Motor neuron (in vitro differentiated cells): ENCODE results near the gene FHIT. TPM values are rescaled to one million over a fixed set of nuclear protein-coding genes. Genes with fewer than 3 reads are reported as not detected.

ENCODE experiments used
- ATAC-seq, 8 experiments: fragments of 200-7000 bp; cut with Tn5 transposase; replicated peaks in 6 of 8; 2 replicates each; pipeline ENCODE4 v1.8.0; 2021; ENCODE audit warnings: mild to moderate bottlenecking in 8 of 8, moderate library complexity in 8 of 8
- H3K27ac ChIP-seq, 2 donors: fragments of 250-450 bp; sonication (Bioruptor Pico); 2 replicates each; pipeline ENCODE4 v1.9.0; 2021; ENCODE audit warnings: antibody characterized with exemption in 2 of 2, mild to moderate bottlenecking in 2 of 2, moderate library complexity in 1 of 2
- H3K4me1 ChIP-seq, 2 donors: fragments of 250-450 bp; sonication (Bioruptor Pico); replicated peaks in 1 of 2; 2 replicates each; pipeline ENCODE4 v1.6.1; 2021; ENCODE audit warnings: antibody characterized with exemption in 2 of 2, mild to moderate bottlenecking in 2 of 2, moderate library complexity in 1 of 2
- H3K4me3 ChIP-seq, 5 donors: fragments of 250-450 bp; sonication (Bioruptor Pico); 2 replicates each; pipeline ENCODE4 v1.9.0; 2021; ENCODE audit warnings: antibody characterized with exemption in 5 of 5, mild to moderate bottlenecking in 5 of 5, moderate library complexity in 4 of 5
- WGBS, 10 experiments: fragments of 450-650 bp; shearing (Covaris generic); methylation state at CpG; one replicate each; pipeline ENCODE4 v1.0.0; 2022; 5-methylcytosine and 5-hydroxymethylcytosine counted together
- in situ Hi-C, 9 experiments: fragments of 400-800 bp; cut with MboI; loops; one replicate each; pipeline ENCODE4 v1.15.0; 2021; ENCODE audit warnings: low sequenced_read_pairs in 9 of 9, low pct_unique_long_range_greater_than_20kb in 2 of 9; ENCODE audit not compliant: unreplicated experiment in 9 of 9
- total RNA-seq, 8 experiments: library from RNA; unstranded; fragments of 300-600 nt; gene quantifications; 2 replicates each; pipeline versions ENCODE4 v1.2.3 to v1.2.4, GENCODE V29; 2022

FHIT gene
- total RNA-seq, 8 experiments from 2014 or later, result 1.6 to 25.1 (median 12.1) TPM

DNA sequence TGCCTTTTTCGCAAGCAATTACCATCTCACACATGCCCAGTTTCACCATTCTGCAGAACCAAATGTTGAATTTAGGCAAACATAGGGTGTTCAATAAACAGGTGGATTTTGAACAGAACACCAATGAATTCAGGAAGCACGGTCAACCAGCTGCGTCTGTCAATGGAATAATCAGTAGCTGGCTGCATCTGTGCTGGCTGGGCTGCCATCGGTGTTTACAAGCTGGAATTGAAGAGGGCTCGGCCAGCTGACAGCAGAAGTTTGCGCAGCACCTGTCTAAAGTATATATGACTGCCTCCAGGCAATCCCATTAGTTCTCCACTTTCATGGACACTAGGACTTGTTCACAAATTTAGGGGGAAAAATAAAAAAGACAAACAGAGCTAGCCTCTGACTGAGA, 1205.0 kb downstream of the FHIT start:
- Histone ChIP-seq H3K4me3 (no peak overlapping the region), H3K4me1 (no peaks in the 10 kb centered on the region), H3K27ac (no peak overlapping the region)
- in situ Hi-C loops, result no loop called here
- 57 to 100% (median 79%) methylated on average over 1 to 6 of the region's 6 CpGs; no CpG with 5 or more reads in 2 of the 10 experiments for WGBS, 10 experiments
- ATAC-seq, result no peak

DNA sequence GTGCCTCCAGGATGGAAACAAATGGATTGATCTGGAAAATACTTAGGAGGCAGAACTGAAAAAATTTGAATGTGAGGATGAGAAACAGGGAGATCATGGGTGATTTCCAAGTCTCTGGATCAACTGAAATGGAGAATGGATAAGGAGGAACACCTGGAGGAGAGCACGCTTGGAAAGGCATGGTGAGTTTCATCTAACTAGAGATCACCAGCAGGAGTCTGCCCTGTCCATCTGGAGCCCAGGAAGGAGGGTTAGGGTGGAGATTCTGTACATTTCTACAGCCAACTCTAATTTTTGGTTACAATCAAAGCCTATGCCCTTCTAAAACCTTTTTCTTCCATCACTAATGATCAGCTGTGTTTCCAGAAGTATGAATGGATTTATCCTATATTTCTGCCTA, 1205.6 kb downstream of the FHIT start:
- ATAC-seq, result no peak
- in situ Hi-C loops, result no loop called here
- no peak overlapping the region for H3K4me3 ChIP-seq
- no peak overlapping the region for H3K27ac ChIP-seq
- 50 to 100% (median 100%) methylated on average over 1 of the region's 1 CpG; no CpG with 5 or more reads in 5 of the 10 experiments for WGBS, 10 experiments
- H3K4me1 ChIP-seq, result no peaks in the 10 kb centered on the region

DNA sequence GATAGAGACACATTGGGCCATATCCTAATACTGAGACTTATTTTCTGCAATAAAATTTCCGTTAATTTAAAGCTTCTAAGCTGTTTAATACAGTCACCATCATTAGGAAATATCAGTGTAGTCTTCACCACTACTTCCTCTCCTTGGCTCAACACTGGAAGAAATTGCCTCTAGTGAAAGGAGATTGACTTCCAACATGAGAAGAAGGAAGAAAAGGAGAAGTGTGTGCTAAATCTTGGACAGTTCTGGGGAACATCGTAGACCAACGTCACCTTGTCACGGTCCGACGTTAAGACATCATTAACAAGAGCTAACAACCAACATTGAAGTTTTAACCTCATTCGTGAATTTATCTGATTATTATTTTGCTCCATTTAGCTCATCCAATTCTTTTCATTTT, 1214.4 kb downstream of the FHIT start:
- in situ Hi-C loops, result no loop called here
- 63 to 100% (median 92%) methylated on average over 3 to 7 of the region's 7 CpGs for WGBS, 10 experiments

DNA sequence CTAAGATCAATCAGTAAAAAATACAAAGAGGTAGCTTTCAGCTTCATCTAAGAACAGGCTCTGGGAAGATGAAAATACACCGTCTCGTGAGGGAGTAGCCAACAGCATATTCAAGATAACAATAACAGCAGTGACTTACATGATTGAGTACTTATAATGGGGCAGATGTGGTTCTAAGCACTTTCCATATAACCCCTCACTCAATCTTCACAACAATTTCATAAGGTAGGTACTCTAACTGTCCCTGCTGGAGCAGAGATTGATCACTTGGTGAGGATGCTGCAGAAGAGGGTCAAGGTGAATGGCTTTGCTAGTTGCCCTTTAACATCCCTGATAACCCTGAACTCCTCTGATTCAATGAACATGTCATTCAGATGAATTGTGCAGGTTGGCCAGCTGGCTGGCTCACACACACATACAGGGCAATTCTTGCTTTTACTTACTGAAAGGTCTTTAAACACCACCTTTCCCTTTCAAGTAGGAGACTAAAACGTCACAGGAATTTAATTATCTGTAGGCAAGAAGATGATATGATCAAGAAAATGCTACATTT, 1217.3 kb downstream of the FHIT start:
- H3K27ac ChIP-seq, result no peak overlapping the region
- 0 to 69% (median 36%) methylated on average over 1 to 3 of the region's 3 CpGs for WGBS, 10 experiments
- peak in 5 of 8 experiments; percentile 10 to 94 (median 79) for ATAC-seq
- no peak overlapping the region for H3K4me3 ChIP-seq
- in situ Hi-C loops, result no loop called here
- H3K4me1 ChIP-seq, result peaks cover 4 to 24% of the 10 kb centered on the region in 2 donors

More for the DNA sequence above, 1214.4 kb downstream of the FHIT start:
- Histone ChIP-seq H3K4me1 (peaks cover 0 to 12% of the 10 kb centered on the region in 2 donors), H3K27ac (no peak overlapping the region), H3K4me3 (no peak overlapping the region)
- ATAC-seq, result no peak

DNA sequence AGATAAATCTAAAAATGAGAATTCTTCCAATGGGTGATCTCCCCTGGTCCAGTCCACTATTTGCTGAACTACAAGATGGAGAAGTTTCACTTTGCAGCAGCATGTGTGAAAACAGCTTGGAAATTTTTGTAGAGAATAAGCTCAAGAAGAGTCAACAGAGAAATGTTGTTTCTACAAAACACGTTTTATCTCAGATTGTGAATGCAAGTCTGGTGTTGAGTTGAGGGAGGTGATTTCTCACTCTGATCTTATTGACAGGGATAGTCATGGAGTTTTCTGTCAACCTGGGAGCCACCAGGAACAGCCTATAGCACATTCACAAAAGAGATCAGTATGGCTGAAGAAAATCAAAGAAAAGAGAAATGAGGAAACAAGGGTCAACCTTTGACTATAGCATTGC, 1220.3 kb downstream of the FHIT start:
- in situ Hi-C loops, result no loop called here
- H3K27ac ChIP-seq, result no peak overlapping the region
- peaks cover 4 to 25% of the 10 kb centered on the region in 2 donors for H3K4me1 ChIP-seq
- ATAC-seq, result no peak
- H3K4me3 ChIP-seq, result no peak overlapping the region
- 80 to 100% (median 93%) methylated on average over 1 of the region's 1 CpG; no CpG with 5 or more reads in 1 of the 10 experiments for WGBS, 10 experiments

DNA sequence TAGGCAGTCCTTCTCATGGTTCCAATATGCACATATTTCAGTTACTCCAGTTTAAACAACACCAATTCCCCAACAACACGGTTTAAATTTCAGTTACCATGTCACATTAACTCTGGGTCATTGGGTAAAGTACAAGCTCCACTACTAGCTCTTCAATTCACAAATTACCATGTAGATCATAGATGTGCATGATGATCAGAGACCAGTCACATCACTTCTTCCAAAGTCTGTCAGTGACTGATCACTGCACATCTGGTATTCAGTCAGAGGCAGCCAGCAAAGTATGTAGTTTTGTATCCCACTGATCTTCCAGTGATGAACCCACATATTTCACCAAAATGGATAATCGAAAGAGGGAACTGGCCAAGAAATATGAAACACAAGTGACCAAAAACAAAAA, 1223.0 kb downstream of the FHIT start:
- peak in 2 of 8 experiments; percentile 37 to 69 for ATAC-seq
- Histone ChIP-seq H3K4me3 (no peak overlapping the region), H3K4me1 (peaks cover 4 to 18% of the 10 kb centered on the region in 2 donors), H3K27ac (no peak overlapping the region)
- 6 to 100% (median 70%) methylated on average over 1 to 2 of the region's 2 CpGs for WGBS, 10 experiments
- in situ Hi-C loops, result no loop called here

DNA sequence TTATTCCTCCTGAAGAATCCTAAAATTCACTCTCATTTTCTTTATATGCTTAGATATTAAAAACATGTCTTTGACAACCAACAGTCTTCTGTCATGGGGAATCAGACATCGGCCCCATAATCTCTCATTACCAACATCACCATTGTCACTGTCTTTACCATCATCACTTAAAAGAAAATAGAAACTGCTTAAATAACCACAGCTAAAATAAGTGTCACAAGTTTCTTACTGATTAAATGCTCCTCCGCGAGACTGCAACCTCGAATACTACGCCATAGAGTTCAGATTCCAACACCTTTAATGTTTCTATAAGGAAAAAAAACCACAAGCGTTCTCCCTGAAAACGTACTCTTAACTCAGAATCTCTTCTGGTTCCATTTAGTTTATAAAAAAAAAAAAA, 1223.9 kb downstream of the FHIT start:
- Histone ChIP-seq H3K4me1 (peaks cover 4 to 17% of the 10 kb centered on the region in 2 donors), H3K4me3 (no peak overlapping the region), H3K27ac (no peak overlapping the region)
- ATAC-seq, result no peak
- 83 to 100% (median 96%) methylated on average over 4 to 7 of the region's 7 CpGs; no CpG with 5 or more reads in 2 of the 10 experiments for WGBS, 10 experiments
- in situ Hi-C loops, result no loop called here

DNA sequence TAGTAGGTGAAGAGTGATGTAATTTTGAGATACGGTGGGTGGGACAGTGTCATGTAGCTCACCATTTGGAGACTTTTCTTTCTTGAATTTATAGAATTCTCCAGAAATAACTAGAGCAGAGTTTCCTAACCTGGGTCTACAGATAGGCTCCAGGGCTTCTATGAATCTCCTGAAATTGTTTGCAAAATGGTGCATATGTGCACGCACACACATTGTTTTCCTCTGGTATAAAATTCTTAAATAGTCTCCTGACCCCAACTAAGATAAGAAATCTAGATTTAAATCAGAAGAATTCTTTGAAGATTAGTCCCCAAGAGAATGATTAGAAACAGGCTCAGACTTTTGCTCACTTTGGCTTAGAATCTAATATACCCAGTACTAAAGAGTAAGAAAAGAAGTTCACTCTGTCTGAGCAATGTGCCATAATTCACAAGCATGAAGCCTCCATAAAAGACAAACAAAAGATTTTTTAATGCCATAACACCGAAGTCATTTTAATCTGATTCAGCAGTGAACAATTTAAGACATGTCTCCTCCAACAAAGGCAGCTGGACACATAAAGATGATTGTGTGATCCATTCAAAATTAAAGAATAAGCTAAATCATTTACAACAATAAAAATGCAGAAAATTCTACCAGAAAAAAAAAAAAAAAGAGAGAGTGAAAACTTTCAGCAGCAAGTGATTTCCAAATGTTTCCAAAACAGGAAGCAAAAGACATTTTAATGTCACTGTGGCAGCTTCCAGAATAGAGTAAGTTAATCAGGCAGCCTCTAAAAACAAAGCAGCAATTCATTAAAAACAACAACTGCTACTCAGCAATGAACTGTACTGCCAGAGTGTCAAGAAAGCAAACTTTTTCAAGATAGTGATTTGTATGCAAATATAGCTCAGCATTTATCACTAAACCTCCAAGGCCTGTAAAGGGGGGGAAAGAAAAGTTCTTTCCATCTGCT, 1225.9 kb downstream of the FHIT start:
- 14 to 100% (median 73%) methylated on average over 1 to 3 of the region's 3 CpGs for WGBS, 10 experiments
- Histone ChIP-seq H3K27ac (no peak overlapping the region), H3K4me1 (peaks cover 4 to 22% of the 10 kb centered on the region in 2 donors), H3K4me3 (no peak overlapping the region)
- in situ Hi-C loops, result no loop called here
- ATAC-seq, result no peak

DNA sequence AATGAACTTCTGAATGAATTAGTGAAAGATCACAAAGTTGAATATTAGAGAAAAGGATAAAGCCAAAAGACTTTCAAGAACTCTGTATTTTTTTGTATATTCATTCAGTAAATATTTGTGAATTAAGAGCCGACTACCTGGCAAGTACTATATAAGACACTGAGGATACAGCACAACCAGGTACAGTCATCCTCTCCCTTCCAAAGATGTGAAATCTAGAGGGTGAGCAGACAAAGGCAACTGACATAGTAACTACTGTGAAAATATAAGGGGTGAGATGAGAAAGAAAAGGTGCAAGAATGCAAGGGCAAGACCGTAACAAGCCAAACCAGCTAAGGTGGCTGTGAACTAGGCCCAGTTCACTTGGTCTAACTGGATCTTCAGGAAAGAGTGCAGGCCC, 1226.9 kb downstream of the FHIT start:
- ATAC-seq, result no peak
- in situ Hi-C loops, result no loop called here
- no peak overlapping the region for H3K4me3 ChIP-seq
- no peak overlapping the region for H3K27ac ChIP-seq
- peaks cover 3 to 16% of the 10 kb centered on the region in 2 donors for H3K4me1 ChIP-seq
- WGBS, 10 experiments, result 88 to 100% (median 94%) methylated on average over 1 to 2 of the region's 2 CpGs; no CpG with 5 or more reads in 3 of the 10 experiments

DNA sequence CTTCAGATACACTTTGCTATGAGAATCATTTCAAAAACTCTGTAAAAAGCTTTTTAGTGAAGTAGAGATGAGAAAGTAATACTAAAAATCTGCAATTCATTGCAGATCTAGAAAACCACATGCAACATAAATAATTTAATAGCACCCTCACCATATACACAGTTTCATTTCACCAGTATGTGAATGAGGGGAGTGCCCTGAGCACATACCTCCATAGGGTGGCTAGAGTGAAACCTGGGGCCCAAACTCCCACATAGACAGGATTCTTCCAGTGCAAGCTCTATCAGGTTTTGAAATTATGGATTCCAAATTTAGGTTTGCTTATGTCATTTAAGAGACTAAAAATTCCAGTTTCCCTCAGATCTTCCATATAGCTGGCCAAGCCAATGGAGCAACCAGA, 1228.1 kb downstream of the FHIT start:
- H3K4me1 ChIP-seq, result peaks cover 0 to 12% of the 10 kb centered on the region in 2 donors
- in situ Hi-C loops, result no loop called here
- no peak overlapping the region for H3K4me3 ChIP-seq
- ATAC-seq, result peak in 3 of 8 experiments; percentile 55 to 83 (median 63)
- no peak overlapping the region for H3K27ac ChIP-seq

DNA sequence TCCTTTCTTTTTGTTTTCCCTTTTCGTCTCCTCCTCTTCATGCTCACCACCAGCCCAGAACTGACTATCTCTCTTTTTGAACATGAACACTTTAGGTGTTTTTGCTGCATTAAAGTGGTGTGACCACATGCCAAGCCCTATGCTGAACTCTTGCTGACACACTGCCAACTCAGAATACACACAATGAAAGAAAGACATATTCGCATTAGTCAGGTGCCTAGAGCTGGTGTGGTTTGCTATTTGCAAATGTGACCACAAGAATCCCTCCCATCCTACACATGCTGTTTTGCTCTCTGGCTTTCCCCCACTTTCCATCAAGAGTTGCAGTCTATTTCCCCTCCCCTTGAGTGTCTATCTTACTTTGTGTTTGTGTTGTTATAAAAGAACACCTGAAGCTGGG, 1233.6 kb downstream of the FHIT start:
- Histone ChIP-seq H3K27ac (no peak overlapping the region), H3K4me1 (peaks cover 11 to 26% of the 10 kb centered on the region in 2 donors), H3K4me3 (no peak overlapping the region)
- peak in 3 of 8 experiments; percentile 75 to 96 (median 95) for ATAC-seq
- in situ Hi-C loops, result no loop called here
- WGBS, 10 experiments, result 20 to 100% (median 83%) methylated on average over 1 to 2 of the region's 2 CpGs; no CpG with 5 or more reads in 2 of the 10 experiments

DNA sequence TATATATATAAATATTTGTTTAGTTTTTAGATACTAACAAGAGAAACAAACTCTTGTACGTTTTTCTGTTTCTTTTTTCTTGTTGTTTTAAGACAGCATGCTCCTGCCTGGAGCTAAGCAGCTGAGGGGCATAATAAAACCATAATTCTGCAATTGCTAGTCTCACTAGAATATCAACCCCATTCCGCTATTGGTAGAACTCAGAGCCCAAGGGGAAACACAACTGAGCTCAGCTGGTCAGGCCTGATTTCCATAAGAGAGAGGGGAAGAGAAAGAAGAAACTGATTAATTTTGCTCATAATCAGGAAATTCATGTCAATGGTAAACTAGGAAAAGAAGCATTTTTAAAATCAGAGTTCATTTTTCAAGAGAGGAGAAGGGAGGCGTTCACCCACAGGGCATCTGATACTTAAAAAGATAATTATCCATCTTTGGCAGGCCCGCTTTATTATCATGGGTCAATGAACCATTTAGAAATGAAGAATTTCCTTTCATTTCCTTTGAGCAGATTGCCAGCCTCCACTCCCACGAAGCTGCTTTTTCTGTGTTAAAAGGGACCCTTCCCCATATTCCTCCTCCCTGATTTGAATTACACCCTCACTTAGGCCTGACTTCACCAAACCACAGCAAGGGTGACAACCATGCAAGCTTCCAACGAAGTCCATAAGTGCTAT, 1236.1 kb downstream of the FHIT start:
- in situ Hi-C loops, result no loop called here
- 42 to 84% (median 68%) methylated on average over 1 to 5 of the region's 6 CpGs for WGBS, 10 experiments
- peak in 4 of 8 experiments; percentile 15 to 65 (median 52) for ATAC-seq
- H3K27ac ChIP-seq, result no peak overlapping the region
- H3K4me3 ChIP-seq, result no peak overlapping the region
- H3K4me1 ChIP-seq, result peaks cover 17 to 33% of the 10 kb centered on the region in 2 donors

DNA sequence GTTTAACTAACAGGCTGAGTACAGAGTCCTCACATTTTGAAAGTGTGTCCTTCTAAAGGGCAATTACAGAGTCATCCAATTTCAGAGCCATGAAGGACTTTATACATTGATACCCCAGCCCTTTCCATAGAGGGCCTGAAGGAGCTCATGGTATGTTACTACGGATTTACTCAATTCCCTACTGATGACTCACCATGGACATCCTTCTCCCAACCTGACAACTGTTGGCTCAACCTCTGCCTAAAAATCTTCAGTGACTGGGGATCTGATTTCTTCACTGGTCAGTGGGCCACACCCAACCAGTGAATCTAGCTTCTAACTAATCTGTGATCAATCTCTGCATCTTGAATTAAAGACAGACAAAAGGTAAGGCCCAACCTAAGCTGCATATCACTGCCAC, 1238.0 kb downstream of the FHIT start:
- peak in 1 of 8 experiments; percentile 7 for ATAC-seq
- H3K4me3 ChIP-seq, result no peak overlapping the region
- 71 to 100% (median 92%) methylated on average over 1 of the region's 1 CpG; no CpG with 5 or more reads in 6 of the 10 experiments for WGBS, 10 experiments
- peaks cover 17 to 33% of the 10 kb centered on the region in 2 donors for H3K4me1 ChIP-seq
- in situ Hi-C loops, result no loop called here
- H3K27ac ChIP-seq, result no peak overlapping the region
